ENCODE measurements around the gene ADAMTS5.

ADAMTS5 gene

DNA sequence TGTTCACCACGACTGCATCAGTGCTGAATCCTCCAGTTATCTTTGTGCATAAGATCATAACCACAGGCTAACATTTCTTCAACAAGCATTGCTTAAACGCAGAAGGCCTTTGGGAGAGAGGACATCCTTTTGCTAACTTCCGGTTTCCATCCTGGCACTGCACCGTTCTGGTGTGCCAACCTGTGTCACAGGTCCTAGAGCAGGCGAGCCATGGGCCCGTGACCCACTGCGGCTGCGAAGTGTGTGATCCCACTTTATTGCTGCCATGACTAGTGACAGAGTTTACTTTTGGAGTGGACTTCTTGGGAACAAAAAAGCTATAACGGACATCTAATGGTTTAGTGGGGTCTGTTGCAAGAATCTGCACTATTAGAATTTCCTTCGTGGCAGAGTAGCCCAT, 42.9 kb downstream of the ADAMTS5 start:
- TF ChIP-seq EZH2phosphoT487 (IDR thresholded peaks at IDR 0.05; ENCODE audit: low read length) (no peak), EZH2 (optimal IDR thresholded peaks at IDR 0.05; ENCODE audit: low read depth, low read length) (no peak)
- TF ChIP-seq, protein P1, sequence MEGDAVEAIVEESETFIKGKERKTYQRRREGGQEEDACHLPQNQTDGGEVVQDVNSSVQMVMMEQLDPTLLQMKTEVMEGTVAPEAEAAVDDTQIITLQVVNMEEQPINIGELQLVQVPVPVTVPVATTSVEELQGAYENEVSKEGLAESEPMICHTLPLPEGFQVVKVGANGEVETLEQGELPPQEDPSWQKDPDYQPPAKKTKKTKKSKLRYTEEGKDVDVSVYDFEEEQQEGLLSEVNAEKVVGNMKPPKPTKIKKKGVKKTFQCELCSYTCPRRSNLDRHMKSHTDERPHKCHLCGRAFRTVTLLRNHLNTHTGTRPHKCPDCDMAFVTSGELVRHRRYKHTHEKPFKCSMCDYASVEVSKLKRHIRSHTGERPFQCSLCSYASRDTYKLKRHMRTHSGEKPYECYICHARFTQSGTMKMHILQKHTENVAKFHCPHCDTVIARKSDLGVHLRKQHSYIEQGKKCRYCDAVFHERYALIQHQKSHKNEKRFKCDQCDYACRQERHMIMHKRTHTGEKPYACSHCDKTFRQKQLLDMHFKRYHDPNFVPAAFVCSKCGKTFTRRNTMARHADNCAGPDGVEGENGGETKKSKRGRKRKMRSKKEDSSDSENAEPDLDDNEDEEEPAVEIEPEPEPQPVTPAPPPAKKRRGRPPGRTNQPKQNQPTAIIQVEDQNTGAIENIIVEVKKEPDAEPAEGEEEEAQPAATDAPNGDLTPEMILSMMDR (IDR thresholded peaks at IDR 0.05; ENCODE audit: low read length), result no peak
- no peak for DNase-seq
- Histone ChIP-seq H3K9ac (ENCODE audit: low read length) (no peak overlapping the region), H3K4me3 (ENCODE audit: low read length) (no peak overlapping the region), H3K4me2 (ENCODE audit: low read depth, low read length) (no peak overlapping the region), H3K4me1 (ENCODE audit: low read length) (no peaks in the 10 kb centered on the region), H3F3A (ENCODE audit: insufficient read depth, low read length) (no peaks in the 10 kb centered on the region), H4K20me1 (ENCODE audit: insufficient read depth, low read length) (no peaks in the 10 kb centered on the region), H3K27ac (ENCODE audit: low read length) (no peak overlapping the region), H3K79me2 (ENCODE audit: low read length) (no peaks in the 10 kb centered on the region), H3K9me2 (replicated peaks; ENCODE audit: insufficient read depth, low read length) (no peaks in the 10 kb centered on the region), H3K36me3 (replicated peaks; ENCODE audit: insufficient read depth, low read length) (no peaks in the 10 kb centered on the region), H2AFZ (ENCODE audit: low read length) (no peak overlapping the region), H3K9me3 (replicated peaks; ENCODE audit: insufficient read depth, low read length) (no peaks in the 10 kb centered on the region), H3K27me3 (replicated peaks; ENCODE audit: insufficient read depth, low read length) (no peaks in the 10 kb centered on the region)

DNA sequence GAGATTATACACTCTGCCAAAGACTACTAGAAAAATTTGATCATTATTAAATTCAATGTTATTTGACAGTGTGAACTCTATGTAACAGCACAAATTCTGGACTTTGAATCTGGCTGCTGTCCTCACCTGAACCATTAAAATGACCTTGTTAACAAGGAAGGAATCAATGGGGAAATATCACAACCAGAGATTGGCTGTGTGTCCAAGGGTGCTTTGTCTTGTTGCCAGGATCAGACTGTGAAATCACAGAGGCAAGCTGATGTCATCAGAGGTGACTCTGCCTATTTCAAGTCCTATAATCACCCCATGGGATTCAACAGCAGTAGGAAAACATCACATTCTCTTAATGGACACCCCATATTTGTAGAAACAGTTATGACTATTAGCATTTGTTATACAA, 46.8 kb downstream of the ADAMTS5 start:
- no peaks in the 10 kb centered on the region for H3K36me3 ChIP-seq (replicated peaks; ENCODE audit: insufficient read depth, low read length)
- TF ChIP-seq EZH2phosphoT487 (IDR thresholded peaks at IDR 0.05; ENCODE audit: low read length) (no peak), EZH2 (optimal IDR thresholded peaks at IDR 0.05; ENCODE audit: low read depth, low read length) (no peak)
- TF ChIP-seq, protein P1 (IDR thresholded peaks at IDR 0.05; ENCODE audit: low read length), result no peak
- H3K9me2 ChIP-seq (replicated peaks; ENCODE audit: insufficient read depth, low read length), result no peaks in the 10 kb centered on the region
- no peak overlapping the region for H2AFZ ChIP-seq (ENCODE audit: low read length)
- no peaks in the 10 kb centered on the region for H3K27me3 ChIP-seq (replicated peaks; ENCODE audit: insufficient read depth, low read length)
- H4K20me1 ChIP-seq (ENCODE audit: insufficient read depth, low read length), result no peaks in the 10 kb centered on the region
- DNase-seq, result no peak
- no peak overlapping the region for H3K27ac ChIP-seq (ENCODE audit: low read length)
- no peaks in the 10 kb centered on the region for H3K79me2 ChIP-seq (ENCODE audit: low read length)
- H3K4me2 ChIP-seq (ENCODE audit: low read depth, low read length), result no peak overlapping the region
- H3F3A ChIP-seq (ENCODE audit: insufficient read depth, low read length), result no peaks in the 10 kb centered on the region
- no peaks in the 10 kb centered on the region for H3K4me1 ChIP-seq (ENCODE audit: low read length)
- no peak overlapping the region for H3K9ac ChIP-seq (ENCODE audit: low read length)
- H3K9me3 ChIP-seq (replicated peaks; ENCODE audit: insufficient read depth, low read length), result no peaks in the 10 kb centered on the region
- H3K4me3 ChIP-seq (ENCODE audit: low read length), result no peak overlapping the region

DNA sequence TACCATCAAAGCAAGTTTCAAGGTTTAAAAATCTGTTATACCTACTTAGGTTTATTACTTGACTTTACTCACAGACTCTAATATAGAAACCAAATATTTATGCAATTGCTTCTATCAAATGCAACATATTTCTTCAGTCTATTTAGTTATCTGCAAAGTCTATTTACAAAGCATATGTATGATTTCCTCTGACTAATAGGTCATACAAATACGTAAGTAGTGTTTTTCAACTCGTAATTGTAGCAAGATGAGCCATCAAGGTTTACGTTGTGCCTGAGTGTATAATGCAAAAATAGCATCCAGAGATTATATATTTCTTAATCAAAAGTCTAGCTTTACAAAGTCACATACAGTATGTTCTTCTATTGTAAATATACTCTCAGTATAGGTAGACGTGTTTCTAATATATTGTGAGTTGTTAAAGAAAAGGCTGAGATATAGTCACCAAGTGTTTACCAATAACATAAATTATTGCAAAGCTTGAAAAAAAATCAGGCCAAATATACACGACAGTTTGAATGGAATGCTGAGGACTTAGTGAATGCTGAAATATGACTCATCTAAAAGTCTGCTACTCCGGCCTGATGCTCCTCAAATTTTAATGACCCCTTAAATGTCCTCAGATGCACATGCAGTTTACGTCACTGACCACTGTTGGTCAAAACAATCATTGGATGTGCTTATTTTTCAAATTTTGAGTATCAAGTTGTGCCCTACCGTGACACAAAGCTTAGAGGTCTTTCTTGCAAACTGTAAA, 48.4 kb downstream of the ADAMTS5 start:
- no peaks in the 10 kb centered on the region for H3K36me3 ChIP-seq (replicated peaks; ENCODE audit: insufficient read depth, low read length)
- TF ChIP-seq EZH2phosphoT487 (IDR thresholded peaks at IDR 0.05; ENCODE audit: low read length) (no peak), EZH2 (optimal IDR thresholded peaks at IDR 0.05; ENCODE audit: low read depth, low read length) (no peak)
- TF ChIP-seq, protein P1 (IDR thresholded peaks at IDR 0.05; ENCODE audit: low read length), result no peak
- H3F3A ChIP-seq (ENCODE audit: insufficient read depth, low read length), result no peaks in the 10 kb centered on the region
- no peak overlapping the region for H2AFZ ChIP-seq (ENCODE audit: low read length)
- H3K9ac ChIP-seq (ENCODE audit: low read length), result no peak overlapping the region
- H3K27me3 ChIP-seq (replicated peaks; ENCODE audit: insufficient read depth, low read length), result no peaks in the 10 kb centered on the region
- H4K20me1 ChIP-seq (ENCODE audit: insufficient read depth, low read length), result no peaks in the 10 kb centered on the region
- no peaks in the 10 kb centered on the region for H3K9me3 ChIP-seq (replicated peaks; ENCODE audit: insufficient read depth, low read length)
- H3K9me2 ChIP-seq (replicated peaks; ENCODE audit: insufficient read depth, low read length), result no peaks in the 10 kb centered on the region
- H3K79me2 ChIP-seq (ENCODE audit: low read length), result no peaks in the 10 kb centered on the region
- H3K27ac ChIP-seq (ENCODE audit: low read length), result no peak overlapping the region
- no peak overlapping the region for H3K4me3 ChIP-seq (ENCODE audit: low read length)
- no peak for DNase-seq
- H3K4me1 ChIP-seq (ENCODE audit: low read length), result no peaks in the 10 kb centered on the region
- H3K4me2 ChIP-seq (ENCODE audit: low read depth, low read length), result no peak overlapping the region
